Natural killer cell (primary cell): Measurements from ENCODE around the gene PTPRN2. TPM values are rescaled to one million over a fixed set of nuclear protein-coding genes. Genes with fewer than 3 reads are reported as not detected.

Experiments
- ATAC-seq, 3 donors: fragments of 150-1000 bp in 2 of 3; fragments of 200-7000 bp in 1 of 3; cut with Tn5 transposase; 1 replicate in 1 of 3; 2 replicates in 2 of 3; pipeline ENCODE4 v1.10.0; 2021; ENCODE audit warnings: mild to moderate bottlenecking in 2 of 3, moderate library complexity in 2 of 3
- DNase-seq, 2 donors: peaks; one replicate each; pipeline versions ENCODE4 v3.0.0 to v3.0.0-alpha.2; 2013 to 2021; ENCODE audit warnings: mixed read lengths in 1 of 2
- H3K27ac ChIP-seq: one replicate; pipeline ENCODE4 v1.5.1; 2013; ENCODE audit warnings: mild to moderate bottlenecking, low read length
- H3K27me3 ChIP-seq: one replicate; pipeline ENCODE4 v1.6.1; 2013; ENCODE audit warnings: low read length; ENCODE audit not compliant: control insufficient read depth, insufficient read depth
- H3K36me3 ChIP-seq: one replicate; pipeline ENCODE4 v1.6.1; 2013; ENCODE audit warnings: low read length; ENCODE audit not compliant: control insufficient read depth, insufficient read depth
- H3K4me1 ChIP-seq: one replicate; pipeline ENCODE4 v1.6.1; 2013; ENCODE audit warnings: low read length; ENCODE audit not compliant: control insufficient read depth, insufficient read depth
- H3K4me3 ChIP-seq: one replicate; pipeline ENCODE4 v1.5.1; 2013; ENCODE audit warnings: low read length
- H3K9me3 ChIP-seq: one replicate; pipeline ENCODE4 v1.6.1; 2013; ENCODE audit warnings: low read length; ENCODE audit not compliant: control insufficient read depth, insufficient read depth
- H3K27ac Mint-ChIP-seq, 2 donors: one replicate each; pipeline ENCODE4 v1.8.0; 2022; ENCODE audit warnings: mild to moderate bottlenecking in 2 of 2, mixed read lengths in 2 of 2, moderate library complexity in 1 of 2
- H3K27me3 Mint-ChIP-seq, 2 donors: one replicate each; pipeline ENCODE4 v1.8.0; 2022; ENCODE audit warnings: low read depth in 2 of 2, mixed read lengths in 2 of 2
- H3K36me3 Mint-ChIP-seq: one replicate; pipeline ENCODE4 v1.8.0; 2022; ENCODE audit warnings: mixed read lengths
- H3K4me1 Mint-ChIP-seq, 2 donors: one replicate each; pipeline ENCODE4 v1.8.0; 2022; ENCODE audit warnings: mixed read lengths in 2 of 2
- H3K4me3 Mint-ChIP-seq: one replicate; pipeline ENCODE4 v1.8.0; 2022; ENCODE audit warnings: mild to moderate bottlenecking, moderate library complexity, mixed read lengths
- H3K9me3 Mint-ChIP-seq, 2 donors: one replicate each; pipeline ENCODE4 v1.8.0; 2022; ENCODE audit warnings: mixed read lengths in 2 of 2
- CTCF ChIP-seq: fragments of 200-600 bp; IDR thresholded peaks from one replicate; pipeline ENCODE4 v1.8.0; 2022; ENCODE audit warnings: antibody characterized with exemption
- WGBS: methylation state at CpG from one replicate; pipeline ENCODE4 v1.1.7; 2013; ENCODE audit warnings: missing lambda C conversion rate; ENCODE audit not compliant: insufficient coverage; 5-methylcytosine and 5-hydroxymethylcytosine counted together
- intact Hi-C: fragments of 100-400 bp; cut with micrococcal nuclease; formaldehyde crosslinking; loops from one replicate; pipeline ENCODE4 v1.14.2; 2022
- total RNA-seq, 4 donors: library from RNA; stranded (reverse); fragments of 120-200 nt in 1 of 4; gene quantifications; one replicate each; pipeline versions ENCODE4 v1.2.3 to v1.2.4, GENCODE V29; 2013 to 2022

Gene PTPRN2
- total RNA-seq, 3 donors from 2014 or later (not counting 1 experiment from before 2014, with no cell fraction given), result 1.3 to 2.5 (median 1.9) TPM

- DNase-seq, result no peak
- H3K4me1 ChIP-seq, result peaks cover 19% of the 10 kb centered on the region
- WGBS, result 90% methylated on average over 12 of the region's 12 CpGs
- no peak overlapping the region for H3K4me3 Mint-ChIP-seq
- TF ChIP-seq CTCF, result no peak
- peaks cover 3 to 8% of the 10 kb centered on the region in 2 donors for H3K4me1 Mint-ChIP-seq
- intact Hi-C loops, result no loop called here
- H3K36me3 ChIP-seq, result no peaks in the 10 kb centered on the region
- no peak overlapping the region for H3K4me3 ChIP-seq
- H3K9me3 ChIP-seq, result peaks cover 9% of the 10 kb centered on the region
- peaks cover 24% of the 10 kb centered on the region for H3K27me3 ChIP-seq
- H3K9me3 Mint-ChIP-seq, result no peaks in the 10 kb centered on the region
- peaks cover 40 to 41% of the 10 kb centered on the region in 2 donors for H3K27me3 Mint-ChIP-seq
- H3K27ac Mint-ChIP-seq, result no peak overlapping the region
- H3K36me3 Mint-ChIP-seq, result no peaks in the 10 kb centered on the region
- ATAC-seq, result no peak
- H3K27ac ChIP-seq, result no peak overlapping the region
Observed at GRCh38 chr7:157587051-157587804, 1000.4 kb downstream of the PTPRN2 start.

GRCh38 chr7:157586426-157586955 is 1001.1 kb downstream of the PTPRN2 start:
- no peak overlapping the region for H3K27ac ChIP-seq
- TF ChIP-seq CTCF, result no peak
- H3K27me3 ChIP-seq, result peaks cover 24% of the 10 kb centered on the region
- no peak overlapping the region for H3K4me3 ChIP-seq
- no peaks in the 10 kb centered on the region for H3K36me3 Mint-ChIP-seq
- H3K9me3 ChIP-seq, result peaks cover 7% of the 10 kb centered on the region
- DNase-seq (no peak), ATAC-seq (no peak)
- peaks cover 47 to 49% of the 10 kb centered on the region in 2 donors for H3K27me3 Mint-ChIP-seq
- intact Hi-C loops, result no loop called here
- H3K4me1 ChIP-seq, result peaks cover 11% of the 10 kb centered on the region
- WGBS, result 86% methylated on average over 15 of the region's 15 CpGs
- no peaks in the 10 kb centered on the region for H3K36me3 ChIP-seq
- no peak overlapping the region for H3K4me3 Mint-ChIP-seq
- no peaks in the 10 kb centered on the region for H3K9me3 Mint-ChIP-seq
- H3K27ac Mint-ChIP-seq, result no peak overlapping the region
- peaks cover 0 to 4% of the 10 kb centered on the region in 2 donors for H3K4me1 Mint-ChIP-seq

GRCh38 chr7:157585113-157585861 is 1002.3 kb downstream of the PTPRN2 start:
- Mint-ChIP-seq H3K9me3 (no peaks in the 10 kb centered on the region), H3K36me3 (no peaks in the 10 kb centered on the region), H3K4me1 (peaks cover 0 to 4% of the 10 kb centered on the region in 2 donors), H3K27ac (no peak overlapping the region), H3K4me3 (no peak overlapping the region), H3K27me3 (peaks cover 50 to 53% of the 10 kb centered on the region in 2 donors)
- 43% methylated on average over 21 of the region's 21 CpGs for WGBS
- peaks cover 6% of the 10 kb centered on the region for H3K4me1 ChIP-seq
- no peak overlapping the region for H3K4me3 ChIP-seq
- DNase-seq (no peak), ATAC-seq (no peak)
- peaks cover 29% of the 10 kb centered on the region for H3K27me3 ChIP-seq
- no peaks in the 10 kb centered on the region for H3K36me3 ChIP-seq
- H3K9me3 ChIP-seq, result peaks cover 7% of the 10 kb centered on the region
- no peak for TF ChIP-seq CTCF
- intact Hi-C loops, result no loop called here
- no peak overlapping the region for H3K27ac ChIP-seq
